H9 (cell line): ENCODE results near the gene LPP. TPM values are rescaled to one million over a fixed set of nuclear protein-coding genes. Genes with fewer than 3 reads are reported as not detected.
A peak's percentile ranks its signal among the peaks of the same experiment; 100 is the strongest.

ENCODE experiments used
- DNase-seq: peaks from one replicate; pipeline ENCODE4 v3.0.0-alpha.2; 2017
- H2AFZ ChIP-seq: one replicate; pipeline ENCODE4 v1.6.1; 2013; ENCODE audit warnings: mild to moderate bottlenecking, low read length, control low read depth, moderate library complexity
- H2AK5ac ChIP-seq: 2 replicates; pipeline ENCODE4 v1.6.1; 2013; ENCODE audit warnings: low read length, control low read depth, mixed read lengths; ENCODE audit not compliant: insufficient read length
- H2BK120ac ChIP-seq: one replicate; pipeline ENCODE4 v1.6.1; 2013; ENCODE audit warnings: low read depth, mild to moderate bottlenecking, low read length, control low read depth, inconsistent platforms; ENCODE audit not compliant: poor library complexity, severe bottlenecking
- H2BK12ac ChIP-seq: 2 replicates; pipeline ENCODE4 v1.6.1; 2013; ENCODE audit warnings: low read length, control low read depth, mixed read lengths, low read depth; ENCODE audit not compliant: insufficient read length
- H2BK15ac ChIP-seq: 2 replicates; pipeline ENCODE4 v1.6.1; 2013; ENCODE audit warnings: low read depth, low read length, control low read depth
- H2BK20ac ChIP-seq: one replicate; pipeline ENCODE4 v1.6.1; 2013; ENCODE audit warnings: low read depth, mild to moderate bottlenecking, low read length, control low read depth, inconsistent platforms; ENCODE audit not compliant: poor library complexity, severe bottlenecking
- H2BK5ac ChIP-seq: 2 replicates; pipeline ENCODE4 v1.6.1; 2013; ENCODE audit warnings: low read length, control low read depth, mixed read lengths; ENCODE audit not compliant: insufficient read length
- H3K14ac ChIP-seq: 2 replicates; pipeline ENCODE4 v1.6.1; 2013; ENCODE audit warnings: low read length, control low read depth; ENCODE audit not compliant: insufficient read depth
- H3K18ac ChIP-seq: 2 replicates; pipeline ENCODE4 v1.6.1; 2013; ENCODE audit warnings: low read depth, mild to moderate bottlenecking, mixed read lengths, low read length, control low read depth; ENCODE audit not compliant: insufficient read length
- H3K23ac ChIP-seq: 2 replicates; pipeline ENCODE4 v1.6.1; 2013; ENCODE audit warnings: low read length, control low read depth, mixed read lengths, low read depth; ENCODE audit not compliant: insufficient read length
- H3K23me2 ChIP-seq: 2 replicates; pipeline ENCODE4 v1.6.1; 2013; ENCODE audit warnings: low read depth, mild to moderate bottlenecking, mixed read lengths, low read length, control low read depth; ENCODE audit not compliant: insufficient read length, poor library complexity, severe bottlenecking
- H3K27ac ChIP-seq: 2 replicates; pipeline ENCODE4 v1.5.1; 2013; ENCODE audit warnings: low read length, control low read depth, mixed read lengths, low read depth; ENCODE audit not compliant: insufficient read length
- H3K27me3 ChIP-seq: 2 replicates; pipeline ENCODE4 v1.6.1; 2013; ENCODE audit warnings: low read length, control low read depth, inconsistent platforms; ENCODE audit not compliant: insufficient read depth
- H3K4ac ChIP-seq: 2 replicates; pipeline ENCODE4 v1.6.1; 2013; ENCODE audit warnings: low read depth, mild to moderate bottlenecking, control low read depth, inconsistent platforms, low read length, moderate library complexity
- H3K4me1 ChIP-seq: 2 replicates; pipeline ENCODE4 v1.6.1; 2013; ENCODE audit warnings: low read length, control low read depth, inconsistent platforms; ENCODE audit not compliant: insufficient read depth
- H3K4me2 ChIP-seq: 2 replicates; pipeline ENCODE4 v1.6.1; 2013; ENCODE audit warnings: low read length, control low read depth, mixed read lengths; ENCODE audit not compliant: insufficient read length, insufficient read depth
- H3K56ac ChIP-seq: 2 replicates; pipeline ENCODE4 v1.6.1; 2013; ENCODE audit warnings: low read depth, mild to moderate bottlenecking, mixed read lengths, low read length, control low read depth; ENCODE audit not compliant: insufficient read length
- H3K79me1 ChIP-seq: 2 replicates; pipeline ENCODE4 v1.6.1; 2013; ENCODE audit warnings: low read depth, mild to moderate bottlenecking, moderate library complexity, low read length, control low read depth, inconsistent platforms; ENCODE audit not compliant: insufficient read depth, poor library complexity, severe bottlenecking
- H3K79me2 ChIP-seq: 2 replicates; pipeline ENCODE4 v1.6.1; 2013; ENCODE audit warnings: low read length, control low read depth, inconsistent platforms; ENCODE audit not compliant: insufficient read depth
- H3K9ac ChIP-seq: 2 replicates; pipeline ENCODE4 v1.6.1; 2013; ENCODE audit warnings: low read length, control low read depth, mixed read lengths; ENCODE audit not compliant: insufficient read length; ENCODE audit errors: extremely low read depth
- H3K9me3 ChIP-seq: one replicate; pipeline ENCODE4 v1.6.1; 2013; ENCODE audit warnings: low read depth, low read length, inconsistent platforms; ENCODE audit not compliant: control insufficient read depth
- H3T11ph ChIP-seq: one replicate; pipeline ENCODE4 v1.6.1; 2013; ENCODE audit warnings: mild to moderate bottlenecking, low read length, control low read depth, inconsistent platforms
- H4K20me1 ChIP-seq: one replicate; pipeline ENCODE4 v1.6.1; 2013; ENCODE audit not compliant: control insufficient read depth, insufficient read length, insufficient read depth
- H4K5ac ChIP-seq: 2 replicates; pipeline ENCODE4 v1.6.1; 2013; ENCODE audit warnings: low read depth, mild to moderate bottlenecking, mixed read lengths, low read length, control low read depth; ENCODE audit not compliant: insufficient read length
- H4K8ac ChIP-seq: replicated peaks from 2 replicates; pipeline ENCODE4 v1.6.1; 2013; ENCODE audit warnings: low read length, control low read depth, mixed read lengths, low read depth; ENCODE audit not compliant: insufficient read length
- H4K91ac ChIP-seq: 2 replicates; pipeline ENCODE4 v1.6.1; 2013; ENCODE audit warnings: low read depth, mild to moderate bottlenecking, moderate library complexity, mixed read lengths, low read length, control low read depth; ENCODE audit not compliant: insufficient read length
- H3K27ac Mint-ChIP-seq, 3 experiments: 2 replicates in 2 of 3; 3 replicates in 1 of 3; pipeline ENCODE4 v1.8.0; 2020 to 2021; ENCODE audit warnings: mixed read lengths in 3 of 3, mild to moderate bottlenecking in 1 of 3, moderate library complexity in 1 of 3
- H3K27me3 Mint-ChIP-seq: 2 replicates; pipeline ENCODE4 v1.8.0; 2021; ENCODE audit warnings: low read depth, mild to moderate bottlenecking, moderate library complexity, mixed read lengths
- H3K36me3 Mint-ChIP-seq, 3 experiments: 2 replicates in 2 of 3; 3 replicates in 1 of 3; pipeline ENCODE4 v1.8.0; 2020 to 2021; ENCODE audit warnings: low read depth in 3 of 3, mixed read lengths in 3 of 3; ENCODE audit not compliant: insufficient read depth in 1 of 3
- H3K4me1 Mint-ChIP-seq, 2 experiments: 2 replicates each; pipeline ENCODE4 v1.8.0; 2020; ENCODE audit warnings: mixed read lengths in 2 of 2
- H3K4me3 Mint-ChIP-seq, 2 experiments: 2 replicates in 1 of 2; 3 replicates in 1 of 2; pipeline ENCODE4 v1.8.0; 2020 to 2021; ENCODE audit warnings: mild to moderate bottlenecking in 2 of 2, mixed read lengths in 2 of 2, moderate library complexity in 1 of 2
- H3K9me3 Mint-ChIP-seq, 2 experiments: 2 replicates in 1 of 2; 3 replicates in 1 of 2; pipeline ENCODE4 v1.8.0; 2020; ENCODE audit warnings: mild to moderate bottlenecking in 2 of 2, mixed read lengths in 2 of 2, moderate library complexity in 1 of 2
- CTCF ChIP-seq: fragments of 200-600 bp; sonication (generic); conservative IDR thresholded peaks from 3 replicates; pipeline ENCODE4 v1.8.0; 2021; ENCODE audit warnings: antibody characterized with exemption, mild to moderate bottlenecking
- WGBS: extraction: QIAGEN DNeasy Blood & Tissue Kit; methylation state at CpG from one replicate; pipeline ENCODE4 v1.1.7; 2013; ENCODE audit warnings: missing lambda C conversion rate, low lambda C conversion rate, mixed read lengths; ENCODE audit not compliant: insufficient read length; ENCODE audit errors: extremely low coverage; 5-methylcytosine and 5-hydroxymethylcytosine counted together
- total RNA-seq: library from RNA; stranded (reverse); gene quantifications from 2 replicates; pipeline ENCODE4 v1.2.1, GENCODE V29; 2021

The LPP gene
- total RNA-seq, 1 experiment from 2014 or later: 64.6 TPM

DNA sequence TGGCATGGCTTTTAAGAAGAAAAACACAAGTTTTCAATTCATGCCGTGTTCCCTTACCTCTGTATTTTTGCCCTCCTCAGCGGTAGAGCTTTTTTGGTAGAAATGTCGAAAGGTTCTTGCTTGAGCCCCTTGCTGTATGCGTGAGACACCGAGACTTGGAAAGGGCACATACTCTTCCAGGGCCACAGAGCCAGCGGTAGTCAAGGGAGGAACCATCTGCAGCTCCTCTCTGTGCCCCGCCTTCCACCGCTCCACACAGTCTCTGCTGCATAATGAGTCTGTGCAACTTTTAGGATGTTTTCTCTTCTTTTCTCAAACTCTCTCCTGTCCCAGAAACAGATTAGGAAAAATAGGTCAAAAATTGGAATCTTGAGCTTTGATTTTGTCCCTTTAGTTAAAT lies 77.5 kb downstream of the LPP start:
- Histone ChIP-seq H4K5ac (no peak overlapping the region), H3K9me3 (no peaks in the 10 kb centered on the region), H3K4me2 (no peak overlapping the region), H3K27ac (no peak overlapping the region), H3K14ac (no peak overlapping the region), H2AK5ac (no peak overlapping the region), H2BK120ac (no peak overlapping the region), H3K4ac (no peak overlapping the region), H3K23ac (no peak overlapping the region), H3K4me1 (no peaks in the 10 kb centered on the region), H2BK15ac (no peak overlapping the region), H4K8ac (no peak overlapping the region), H2AFZ (no peak overlapping the region), H2BK20ac (no peak overlapping the region), H3K23me2 (no peaks in the 10 kb centered on the region), H3K79me1 (peaks cover 2% of the 10 kb centered on the region), H3K18ac (no peak overlapping the region), H4K20me1 (no peaks in the 10 kb centered on the region), H3K56ac (no peak overlapping the region), H3K9ac (no peak overlapping the region), H3K27me3 (no peaks in the 10 kb centered on the region), H2BK12ac (no peak overlapping the region), H3T11ph (no peak overlapping the region), H2BK5ac (no peak overlapping the region), H3K79me2 (peaks cover 4% of the 10 kb centered on the region; the same call in 1 of the 2 replicates), H4K91ac (no peak overlapping the region)
- H3K4me1 Mint-ChIP-seq: peaks cover 3 to 6% of the 10 kb centered on the region in 2 experiments
- no peak for DNase-seq
- H3K36me3 Mint-ChIP-seq: peaks cover 0 to 7% (median 6%) of the 10 kb centered on the region in 3 experiments; a peak in 2 of 7 replicates
- H3K27me3 Mint-ChIP-seq: no peaks in the 10 kb centered on the region
- H3K27ac Mint-ChIP-seq: peak overlapping the region in 1 of 3 experiments; percentile 25; a peak in 1 of 7 replicates
- H3K4me3 Mint-ChIP-seq: no peak overlapping the region; a peak in 1 of 5 replicates
- TF ChIP-seq CTCF: no peak
- no CpG with 5 or more reads among the region's 8 CpGs for WGBS
- no peaks in the 10 kb centered on the region for H3K9me3 Mint-ChIP-seq
